ENCODE data around the gene OTOL1. TPM values are rescaled to one million over a fixed set of nuclear protein-coding genes. Genes with fewer than 3 reads are reported as not detected.

Gene OTOL1
- total and polyA plus RNA-seq, 12 donors: 0.17 TPM; not detected in 11

- intact Hi-C loops (cut with DNase I): no loop called here
- Histone ChIP-seq H3K27me3 (no peaks in the 10 kb centered on the region), H3K4me3 (no peak overlapping the region), H3K27ac (no peak overlapping the region), H3K4me1 (replicated peaks in 1 of 2) (no peaks in the 10 kb centered on the region), H3K36me3 (replicated peaks in 1 of 2) (no peaks in the 10 kb centered on the region), H3K9me3 (replicated peaks in 1 of 3) (no peaks in the 10 kb centered on the region)
- DNase-seq: no peak
- no peak for TF ChIP-seq POLR2A (IDR thresholded peaks at IDR 0.05)
- TF ChIP-seq, protein P1, sequence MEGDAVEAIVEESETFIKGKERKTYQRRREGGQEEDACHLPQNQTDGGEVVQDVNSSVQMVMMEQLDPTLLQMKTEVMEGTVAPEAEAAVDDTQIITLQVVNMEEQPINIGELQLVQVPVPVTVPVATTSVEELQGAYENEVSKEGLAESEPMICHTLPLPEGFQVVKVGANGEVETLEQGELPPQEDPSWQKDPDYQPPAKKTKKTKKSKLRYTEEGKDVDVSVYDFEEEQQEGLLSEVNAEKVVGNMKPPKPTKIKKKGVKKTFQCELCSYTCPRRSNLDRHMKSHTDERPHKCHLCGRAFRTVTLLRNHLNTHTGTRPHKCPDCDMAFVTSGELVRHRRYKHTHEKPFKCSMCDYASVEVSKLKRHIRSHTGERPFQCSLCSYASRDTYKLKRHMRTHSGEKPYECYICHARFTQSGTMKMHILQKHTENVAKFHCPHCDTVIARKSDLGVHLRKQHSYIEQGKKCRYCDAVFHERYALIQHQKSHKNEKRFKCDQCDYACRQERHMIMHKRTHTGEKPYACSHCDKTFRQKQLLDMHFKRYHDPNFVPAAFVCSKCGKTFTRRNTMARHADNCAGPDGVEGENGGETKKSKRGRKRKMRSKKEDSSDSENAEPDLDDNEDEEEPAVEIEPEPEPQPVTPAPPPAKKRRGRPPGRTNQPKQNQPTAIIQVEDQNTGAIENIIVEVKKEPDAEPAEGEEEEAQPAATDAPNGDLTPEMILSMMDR (IDR thresholded peaks at IDR 0.05): no peak
- WGBS, 4 donors: 84 to 90% (median 86%) methylated on average over 6 of the region's 6 CpGs
Measured at GRCh38 chr3:161550491-161551195, 54.0 kb downstream of the OTOL1 start.

DNA sequence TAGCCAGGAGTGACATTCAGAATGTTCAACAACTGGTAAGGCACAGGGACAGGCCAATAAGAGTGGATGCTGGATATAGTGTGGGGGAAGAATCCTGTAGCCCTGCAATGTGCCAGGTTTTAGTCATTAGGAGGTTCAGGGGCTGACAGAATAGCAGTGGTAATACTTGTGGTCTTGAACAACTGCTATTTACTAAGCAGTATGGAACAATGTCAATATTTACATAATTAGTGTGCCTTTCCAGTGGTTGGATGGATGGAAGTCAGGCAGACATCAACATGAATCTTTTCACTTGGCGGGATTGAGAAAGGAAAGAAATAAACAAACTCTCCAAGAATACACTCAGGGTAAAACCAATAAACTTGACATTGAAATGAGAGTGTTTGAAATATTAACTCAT lies 55.1 kb downstream of the OTOL1 start:
- DNase-seq: no peak
- WGBS, 4 donors: 86 to 100% (median 92%) methylated on average over 1 of the region's 1 CpG

GRCh38 chr3:161552984-161553560 lies 56.5 kb downstream of the OTOL1 start:
- Histone ChIP-seq H3K36me3 (replicated peaks in 1 of 2) (no peaks in the 10 kb centered on the region), H3K9me3 (replicated peaks in 1 of 3) (no peaks in the 10 kb centered on the region), H3K27me3 (no peaks in the 10 kb centered on the region), H3K4me3 (no peak overlapping the region), H3K4me1 (replicated peaks in 1 of 2) (no peaks in the 10 kb centered on the region), H3K27ac (no peak overlapping the region)
- intact Hi-C loops (cut with DNase I): no loop called here
- DNase-seq: no peak
- TF ChIP-seq, protein P1 (IDR thresholded peaks at IDR 0.05): no peak
- no peak for TF ChIP-seq POLR2A (IDR thresholded peaks at IDR 0.05)
- WGBS, 4 donors: 79 to 88% (median 83%) methylated on average over 6 of the region's 6 CpGs

More for the DNA sequence above, 55.1 kb downstream of the OTOL1 start:
- Histone ChIP-seq H3K36me3 (replicated peaks in 1 of 2) (no peaks in the 10 kb centered on the region), H3K9me3 (replicated peaks in 1 of 3) (no peaks in the 10 kb centered on the region), H3K4me3 (no peak overlapping the region), H3K27ac (no peak overlapping the region), H3K27me3 (no peaks in the 10 kb centered on the region), H3K4me1 (replicated peaks in 1 of 2) (no peaks in the 10 kb centered on the region)
- TF ChIP-seq, protein P1 (IDR thresholded peaks at IDR 0.05): no peak
- TF ChIP-seq POLR2A (IDR thresholded peaks at IDR 0.05): no peak
- intact Hi-C loops (cut with DNase I): no loop called here

Other genes starting within 250 kb of the OTOL1 start
- under 1 TPM in 5 of 9 donors, not detected in 4; 0.06 to 0.97 (median 0.31) TPM for gene SPTSSB, start 125.3 kb upstream of the OTOL1 start, total RNA-seq
- under 1 TPM in 2 of 3 donors, not detected in 1; 0.13 TPM for gene SPTSSB, start 125.3 kb upstream of the OTOL1 start, polyA plus RNA-seq